NK-92 (cell line): ENCODE measurements around the gene ANKS1B.
"Not testable (repeated sequence)": the region's sequence is repeated elsewhere in the genome, so short reads cannot be mapped to it uniquely, and the experiment has no call there.

Experiments
- DNase-seq: peaks from one replicate; lab custom pipeline; 2025; ENCODE audit not compliant: unreplicated experiment; lab: John Stamatoyannopoulos, UW

Gene ANKS1B

GRCh38 chr12:99984271-99985128 is at the start of gene ANKS1B:
Gene ANKS1B (minus strand): TSS chr12:99984936. CDS start chr12:99984237, 699 bp downstream.
- DNase-seq, result no peak

DNA sequence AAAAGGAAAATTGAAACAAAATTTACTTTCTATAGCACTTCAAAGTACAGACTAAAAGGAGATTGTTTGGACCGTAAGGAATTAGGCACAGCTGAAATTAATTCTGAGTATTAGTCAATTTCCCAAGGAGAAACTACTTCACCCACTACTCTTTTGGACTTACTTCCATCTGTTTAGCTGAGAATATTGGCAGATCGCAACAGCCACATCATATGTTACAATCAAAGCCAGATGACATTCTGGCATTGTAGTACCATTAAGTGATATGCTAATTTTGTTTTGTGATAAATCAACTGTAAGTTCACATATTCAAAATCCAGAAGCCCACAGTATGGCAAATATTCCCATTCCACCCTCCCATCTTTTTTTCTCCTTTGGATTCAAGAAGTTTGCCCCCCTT is 47.1 kb upstream of the ANKS1B start:
- DNase-seq, result no peak

GRCh38 chr12:100027671-100028070 is 42.9 kb upstream of the ANKS1B start:
- DNase-seq, result no peak

DNA sequence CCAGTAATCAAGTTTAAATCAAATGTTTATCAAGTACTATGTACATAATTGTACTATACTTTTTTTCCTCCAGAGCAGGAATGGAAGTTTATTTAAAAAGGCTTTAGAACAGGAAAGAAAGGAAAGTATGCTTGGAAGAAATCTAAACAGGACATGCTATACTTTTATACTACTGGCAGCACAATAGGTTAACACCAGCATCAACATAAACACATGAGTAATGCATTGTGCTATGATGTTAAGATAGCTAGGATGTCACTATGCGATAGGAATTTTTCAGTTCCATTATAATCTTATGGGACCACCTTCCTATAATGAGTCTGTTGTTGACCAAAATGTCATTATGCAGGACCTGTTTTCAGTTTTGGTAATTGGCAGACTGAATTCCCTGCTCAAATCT is 41.5 kb upstream of the ANKS1B start:
- no peak for DNase-seq

DNA sequence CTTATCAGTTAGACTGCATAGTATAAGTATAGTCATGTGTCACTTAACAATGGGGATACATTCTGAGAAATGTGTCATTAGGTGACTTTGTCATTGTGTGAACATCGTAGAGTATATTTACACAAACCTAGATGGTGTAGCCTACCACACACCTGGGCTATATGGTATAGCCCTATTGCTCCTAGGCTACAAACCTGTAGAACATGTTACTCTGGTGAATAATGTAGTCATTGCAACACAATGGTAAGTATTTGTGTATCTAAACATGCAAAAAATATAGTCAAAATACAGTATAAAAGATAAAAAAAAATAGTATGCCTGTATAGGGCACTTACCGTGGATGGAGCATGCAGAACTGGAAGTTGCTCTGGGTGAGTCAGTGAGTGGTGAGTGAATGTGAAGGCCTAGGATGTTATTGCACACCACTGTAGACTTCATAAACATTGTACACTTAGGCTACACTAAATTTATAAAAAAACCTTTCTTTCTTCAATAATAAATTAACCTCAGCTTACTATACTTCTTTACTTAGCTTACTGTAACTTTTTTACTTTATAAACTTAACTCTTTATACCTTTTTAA is 40.3 kb upstream of the ANKS1B start:
- no peak for DNase-seq

GRCh38 chr12:100020370-100020769 is 35.6 kb upstream of the ANKS1B start:
- DNase-seq, result no peak

DNA sequence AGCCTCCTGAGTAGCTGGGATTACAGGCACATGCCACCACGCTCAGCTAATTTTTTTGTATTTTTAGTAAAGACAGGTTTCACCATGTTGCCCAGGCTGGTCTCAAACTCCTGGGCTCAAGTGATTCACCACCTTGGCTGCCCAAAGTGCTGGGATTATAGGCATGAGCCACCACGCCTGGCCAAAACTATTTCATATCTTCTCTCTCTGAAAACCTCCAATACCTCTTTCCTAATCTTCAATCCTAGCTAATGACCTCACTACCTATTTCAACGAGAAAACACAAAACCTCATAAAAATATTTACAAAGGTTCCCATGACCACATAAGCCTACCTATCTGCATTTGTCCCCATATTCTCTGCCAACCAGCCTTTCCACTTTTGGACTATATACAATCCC is 32.3 kb upstream of the ANKS1B start:
- no peak for DNase-seq

DNA sequence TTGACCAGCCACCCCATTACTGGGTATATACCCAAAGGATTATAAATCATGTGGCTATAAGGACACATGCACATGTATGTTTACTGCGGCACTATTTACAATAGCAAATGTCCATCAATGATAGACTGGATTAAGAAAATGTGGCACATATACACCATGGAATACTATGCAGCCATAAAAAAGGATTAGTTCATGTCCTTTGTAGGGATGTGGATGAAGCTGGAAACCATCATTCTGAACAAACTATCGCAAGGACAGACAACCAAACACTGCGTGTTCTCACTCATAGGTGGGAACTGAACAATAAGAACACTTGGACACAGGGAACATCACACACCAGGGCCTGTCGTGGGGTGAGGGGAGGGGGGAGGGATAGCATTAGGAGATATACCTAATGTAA is 31.6 kb upstream of the ANKS1B start:
- DNase-seq, result not testable (repeated sequence)

DNA sequence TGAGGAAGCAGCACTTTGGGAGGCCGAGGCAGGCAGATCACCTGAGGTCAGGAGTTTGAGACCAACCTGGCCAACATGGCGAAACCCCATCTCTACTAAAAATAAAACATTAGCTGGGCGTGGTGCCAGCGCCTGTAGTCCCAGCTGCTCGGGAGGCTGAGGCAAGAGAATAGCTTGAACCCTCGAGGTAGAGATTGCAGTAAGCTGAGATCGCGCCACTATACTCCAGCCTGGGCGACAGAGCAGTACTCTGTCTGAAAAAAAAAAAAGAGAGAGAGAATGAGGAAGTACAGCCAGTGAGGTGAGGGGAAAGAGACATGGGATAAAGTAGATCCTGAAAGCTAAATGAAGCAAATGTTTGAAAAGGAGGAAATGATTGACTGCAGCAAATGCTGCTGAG is 21.1 kb upstream of the ANKS1B start:
- DNase-seq, result not testable (repeated sequence)

- DNase-seq, result no peak
Measured at GRCh38 chr12:99997806-99998205, 13.1 kb upstream of the ANKS1B start.

DNA sequence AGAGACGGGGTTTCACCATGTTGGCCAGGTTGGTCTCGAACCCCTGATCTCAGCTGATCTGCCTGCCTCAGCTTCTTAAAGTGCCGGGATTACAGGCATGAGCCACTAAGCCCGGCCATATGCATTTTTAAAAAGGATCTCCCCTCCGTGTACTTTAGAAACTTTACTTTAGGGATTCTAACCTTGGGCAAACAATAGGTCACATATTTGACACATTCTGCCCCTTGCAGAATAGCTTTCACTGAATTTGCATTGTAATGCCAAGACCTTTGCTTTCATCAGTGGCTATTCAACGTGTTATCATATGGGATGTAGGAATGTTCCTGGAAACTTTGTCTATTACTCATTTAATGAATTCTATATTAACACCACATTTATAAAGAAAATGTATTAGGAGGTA is 11.4 kb upstream of the ANKS1B start:
- DNase-seq, result no peak

DNA sequence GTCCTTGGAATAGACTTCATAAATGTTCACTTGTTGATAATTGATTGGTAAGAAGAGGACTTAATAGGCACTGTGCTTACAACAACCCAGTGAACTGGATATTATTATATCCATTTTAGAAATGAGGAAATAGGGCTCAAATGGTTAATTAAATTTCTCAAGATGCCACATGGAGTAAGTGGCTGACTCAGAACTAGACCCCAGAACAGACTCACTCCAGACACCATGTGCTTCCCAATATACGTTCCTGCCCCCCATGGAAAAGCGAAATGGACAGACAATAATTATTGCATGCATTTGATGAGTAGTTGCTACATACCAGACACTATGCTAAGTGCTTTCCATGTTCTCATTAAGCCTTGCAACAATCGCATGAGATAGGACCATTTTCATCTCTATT is 895 bp upstream of the ANKS1B start:
- DNase-seq, result no peak

DNA sequence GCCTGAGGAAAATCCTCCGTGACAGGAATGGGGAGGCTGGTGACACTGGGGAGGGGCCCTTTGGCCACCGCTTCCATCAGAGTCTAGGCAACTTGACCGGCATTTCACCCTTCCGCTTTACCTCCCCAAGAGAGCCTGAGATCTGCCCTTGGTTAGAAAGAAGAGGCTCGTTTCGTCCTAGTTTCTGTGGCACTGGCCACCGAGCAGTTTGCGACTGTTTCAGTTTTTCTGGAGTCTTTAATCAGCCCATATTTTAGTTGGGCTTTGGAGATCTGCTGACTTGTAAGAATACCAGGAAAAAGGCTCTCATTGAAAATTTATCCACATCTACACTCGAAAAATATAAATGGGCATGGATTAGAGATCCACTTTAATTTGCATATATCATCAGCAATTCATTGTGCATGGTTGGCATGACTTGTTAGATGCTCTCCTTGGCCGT is 414 bp upstream of the ANKS1B start:
- no peak for DNase-seq

DNA sequence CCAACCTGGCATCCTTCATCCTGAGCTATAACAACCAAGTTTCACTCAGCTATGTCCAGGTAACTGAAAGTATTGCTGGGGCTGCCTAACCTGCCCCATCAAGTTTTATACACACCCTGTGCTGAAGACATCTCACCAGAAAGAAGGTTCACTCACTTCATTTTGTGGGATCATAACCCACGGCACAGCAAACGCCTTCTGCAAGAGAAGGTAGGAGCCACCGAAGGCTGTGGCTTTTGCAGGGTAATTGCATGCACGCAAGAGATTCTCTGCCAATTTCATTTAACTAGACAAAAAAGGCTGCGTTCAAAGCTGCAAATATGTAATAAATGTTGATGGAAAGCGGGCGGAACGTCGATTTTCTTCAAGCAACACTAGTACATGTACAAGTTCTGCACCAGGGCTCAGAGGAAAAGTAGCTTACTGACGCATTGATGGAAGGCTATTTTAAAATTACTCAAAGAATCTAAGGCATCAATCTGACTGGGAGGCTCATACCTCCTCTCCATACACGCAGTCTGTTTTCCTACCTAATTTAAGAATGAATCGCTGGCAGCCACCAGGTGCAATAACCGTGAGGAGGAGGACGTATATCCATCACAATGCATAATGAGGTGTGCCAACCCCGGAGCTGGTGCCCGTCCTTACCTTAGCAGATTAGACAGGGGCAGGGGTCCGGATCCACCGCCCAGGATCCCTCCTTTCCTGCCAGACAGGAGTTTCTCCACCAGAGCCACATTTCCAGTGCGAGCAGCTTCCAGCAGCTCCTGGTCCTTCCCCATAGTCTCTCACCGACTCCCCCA is 1.1 kb downstream of the ANKS1B start:
- DNase-seq, result no peak

- DNase-seq, result no peak
Measured at GRCh38 chr12:99981639-99982190, 3.0 kb downstream of the ANKS1B start.

DNA sequence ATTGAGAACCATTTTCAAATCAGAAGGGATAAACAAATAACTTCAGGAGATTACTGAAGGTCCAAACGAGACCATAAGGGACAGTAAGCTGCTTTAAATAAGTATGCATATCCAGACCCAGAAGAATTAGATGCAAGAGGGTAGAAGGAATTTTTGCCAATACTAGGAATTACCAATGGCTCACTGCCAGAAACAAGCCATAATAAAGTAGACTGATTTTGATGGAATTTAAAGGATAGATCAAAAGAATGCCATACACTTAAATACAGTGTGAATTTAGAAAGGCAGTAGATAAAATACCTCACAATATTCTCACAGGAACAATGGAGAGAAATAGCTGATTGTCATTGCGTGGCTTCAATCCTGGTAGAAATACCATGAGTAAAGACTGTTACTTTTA is 5.3 kb downstream of the ANKS1B start:
- no peak for DNase-seq

DNA sequence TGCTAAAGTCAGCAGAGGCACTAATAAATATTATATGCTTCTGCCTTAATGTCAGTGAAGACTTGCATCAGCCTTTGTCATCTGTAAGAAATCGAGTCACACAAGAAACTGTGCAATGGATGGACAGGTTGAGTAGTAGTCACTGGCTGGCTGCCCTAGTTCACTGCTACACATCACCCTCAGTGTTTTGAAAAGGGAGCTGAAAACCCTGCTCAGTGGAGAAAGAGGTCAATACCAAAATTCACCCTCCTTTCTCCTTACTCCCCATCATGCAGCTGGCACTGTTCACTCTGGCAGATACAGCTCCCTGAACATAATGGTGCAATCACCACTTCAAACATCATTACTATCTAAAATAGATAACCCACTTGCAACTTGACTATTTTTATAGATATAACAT is 6.6 kb downstream of the ANKS1B start:
- DNase-seq, result no peak

DNA sequence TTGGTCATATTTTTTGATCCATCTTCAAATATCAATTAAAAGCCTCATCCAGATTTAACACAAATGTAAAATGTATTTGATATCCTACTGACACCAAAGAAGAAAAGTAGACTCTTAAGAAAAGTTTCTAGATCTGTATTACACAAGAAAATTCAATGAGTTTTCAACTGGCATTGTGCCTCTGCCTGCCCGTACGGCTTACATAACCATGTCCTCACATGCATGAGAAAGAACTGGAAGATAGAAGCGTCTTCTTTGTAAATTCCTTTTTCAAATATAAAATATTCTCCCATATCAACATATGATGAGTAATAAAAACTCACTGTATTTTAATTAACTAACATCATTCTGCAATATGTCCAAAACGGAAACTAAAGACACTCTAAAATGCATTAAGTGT is 7.2 kb downstream of the ANKS1B start:
- DNase-seq, result no peak

DNA sequence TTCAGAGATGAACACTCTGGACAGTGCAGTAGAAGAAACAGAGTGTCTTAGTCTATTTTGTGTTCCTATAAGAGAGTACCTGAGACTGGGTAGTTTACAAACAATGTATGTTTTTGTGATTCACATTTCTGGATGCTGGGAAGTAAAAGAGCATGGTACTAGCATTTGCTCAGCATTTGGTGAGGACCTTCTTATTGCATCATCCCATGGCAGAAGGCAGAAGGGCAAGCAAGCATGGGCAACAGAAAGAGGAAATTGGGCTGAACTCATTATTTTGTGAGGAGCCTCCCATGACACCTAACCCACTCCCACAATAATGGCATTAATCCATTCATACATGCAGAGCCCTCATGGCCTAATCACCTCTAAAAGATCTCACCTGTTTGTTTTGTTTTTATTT is 8.0 kb downstream of the ANKS1B start:
- no peak for DNase-seq

DNA sequence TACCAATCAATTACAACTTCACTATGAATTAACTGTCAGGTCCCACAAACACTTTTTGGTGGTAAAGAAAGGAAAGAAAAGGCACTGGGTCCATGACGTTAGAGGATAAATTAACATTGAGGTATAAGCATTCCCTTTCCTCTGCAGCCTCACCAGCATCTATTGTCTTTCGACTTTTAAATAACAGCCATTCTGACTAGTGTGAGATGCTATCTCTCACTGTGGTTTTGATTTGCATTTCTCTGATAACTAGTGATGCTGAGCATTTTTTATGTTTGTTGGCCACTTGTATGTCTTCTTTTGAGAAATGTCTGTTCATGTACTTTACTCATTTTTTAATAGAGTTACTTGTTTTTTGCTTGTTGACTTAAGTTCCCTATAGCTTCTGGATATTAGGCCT is 9.4 kb downstream of the ANKS1B start:
- DNase-seq, result no peak

DNA sequence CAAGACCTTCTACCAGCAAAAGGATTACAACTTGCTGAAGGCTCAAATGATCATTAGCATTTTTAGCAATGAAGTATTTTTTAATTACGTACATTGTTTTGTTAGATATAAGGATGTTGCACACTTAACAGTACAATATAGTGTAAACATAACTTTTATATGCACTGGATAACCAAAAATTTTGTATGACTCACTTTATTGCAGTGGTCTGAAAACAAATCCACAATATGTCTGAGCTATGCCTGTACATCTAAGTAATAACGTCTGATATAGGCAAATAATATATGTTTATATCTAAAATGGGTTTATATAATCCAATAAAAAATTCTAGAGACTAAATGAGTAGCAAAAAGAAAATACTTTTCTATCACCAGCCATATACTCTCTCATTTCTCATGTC is 10.6 kb downstream of the ANKS1B start:
- no peak for DNase-seq

GRCh38 chr12:99966429-99966828 is 18.3 kb downstream of the ANKS1B start:
- DNase-seq, result no peak
